Aorta (tissue), 5 donors: ENCODE measurements around the gene TNFRSF1B. TPM values are rescaled to one million over a fixed set of nuclear protein-coding genes. Genes with fewer than 3 reads are reported as not detected.

Experiments
- ATAC-seq: fragments of 200-7000 bp; cut with Tn5 transposase; one replicate; pipeline ENCODE4 v1.9.1; 2022; ENCODE audit warnings: moderate library complexity; ENCODE audit not compliant: low FRiP score
- DNase-seq, 2 donors: peaks; one replicate each; pipeline ENCODE4 v3.0.0-alpha.2; 2020
- H3K27ac ChIP-seq, 2 donors: one replicate each; pipeline ENCODE4 v1.5.1; 2013; ENCODE audit warnings: low read length in 2 of 2, mild to moderate bottlenecking in 2 of 2, moderate library complexity in 2 of 2, control low read depth in 1 of 2, inconsistent platforms in 1 of 2, low read depth in 1 of 2
- H3K27me3 ChIP-seq, 2 donors: one replicate each; pipeline ENCODE4 v1.6.1; 2013; ENCODE audit warnings: control low read depth in 1 of 2, low read length in 1 of 2, mild to moderate bottlenecking in 1 of 2, moderate library complexity in 1 of 2; ENCODE audit not compliant: insufficient read depth in 2 of 2, control insufficient read depth in 1 of 2
- H3K36me3 ChIP-seq, 2 donors: one replicate each; pipeline ENCODE4 v1.6.1; 2013; ENCODE audit warnings: control low read depth in 1 of 2, low read length in 1 of 2, mild to moderate bottlenecking in 1 of 2; ENCODE audit not compliant: insufficient read depth in 2 of 2, control insufficient read depth in 1 of 2
- H3K4me1 ChIP-seq, 2 donors: one replicate each; pipeline ENCODE4 v1.6.1; 2013; ENCODE audit warnings: low read length in 2 of 2, control low read depth in 1 of 2, mild to moderate bottlenecking in 1 of 2, moderate library complexity in 1 of 2; ENCODE audit not compliant: insufficient read depth in 2 of 2, control insufficient read depth in 1 of 2
- H3K4me3 ChIP-seq, 2 donors: one replicate each; pipeline ENCODE4 v1.5.1; 2013; ENCODE audit warnings: low read length in 2 of 2, control low read depth in 1 of 2, mild to moderate bottlenecking in 1 of 2
- H3K9me3 ChIP-seq: one replicate; pipeline ENCODE4 v1.6.1; 2013; ENCODE audit warnings: mild to moderate bottlenecking, low read length; ENCODE audit not compliant: control insufficient read depth
- WGBS, 2 donors: extraction: QIAGEN DNeasy Blood & Tissue Kit; methylation state at CpG; one replicate each; pipeline ENCODE4 v1.1.7; 2013; 5-methylcytosine and 5-hydroxymethylcytosine counted together
- intact Hi-C, 2 donors: fragments of 100-400 bp; cut with DNase I; formaldehyde crosslinking; loops; one replicate each; pipeline versions ENCODE4 v1.14.2 to v1.15.0; 2022
- polyA plus RNA-seq, 2 donors: library from polyadenylated mRNA; stranded (reverse); fragments of 200-250 nt; gene quantifications; one replicate each; pipeline ENCODE4 v1.2.3, GENCODE V29; 2013
- total RNA-seq, 2 donors: library from RNA; stranded (reverse); fragmentation: NEBNext Ultra II Directional; extraction: Animal tissue kit (Norgen Biotek cat#: 25700); gene quantifications; one replicate each; pipeline ENCODE4 v1.2.1, GENCODE V29; 2021
- donor health status: healthy with polysubstance abuse.
- donor health status: Bipolar disorder and iron deficiency.
- donor health status: DM: no; HTN: no; CAD: no.
- donor health status: DM: no; HTN: no; CAD: no.
- donor health status: DM: yes; HTN: yes; CAD: no.

Gene TNFRSF1B
- total and polyA plus RNA-seq, 4 donors: 5.0 to 98.5 (median 27.4) TPM

GRCh38 chr1:12145616-12146342 is 21.0 kb upstream of the TNFRSF1B start:
- no peaks in the 10 kb centered on the region for H3K4me1 ChIP-seq
- H3K4me3 ChIP-seq: no peak overlapping the region
- DNase-seq: no peak
- H3K36me3 ChIP-seq: no peaks in the 10 kb centered on the region
- 88 to 92% methylated on average over 12 of the region's 12 CpGs for WGBS, 2 donors
- no peaks in the 10 kb centered on the region for H3K27me3 ChIP-seq
- no peak overlapping the region for H3K27ac ChIP-seq
- intact Hi-C loops: no loop called here
- H3K9me3 ChIP-seq: no peaks in the 10 kb centered on the region
- ATAC-seq: no peak

GRCh38 chr1:12146343-12147112 is 20.3 kb upstream of the TNFRSF1B start:
- DNase-seq: no peak
- no peaks in the 10 kb centered on the region for H3K4me1 ChIP-seq
- H3K36me3 ChIP-seq: no peaks in the 10 kb centered on the region
- H3K27me3 ChIP-seq: no peaks in the 10 kb centered on the region
- H3K27ac ChIP-seq: no peak overlapping the region
- intact Hi-C loops: no loop called here
- no peak overlapping the region for H3K4me3 ChIP-seq
- no peaks in the 10 kb centered on the region for H3K9me3 ChIP-seq
- ATAC-seq: no peak
- 88% methylated on average over 20 of the region's 20 CpGs for WGBS, 2 donors

- intact Hi-C loops: no loop called here
- DNase-seq: no peak
- Histone ChIP-seq H3K9me3 (no peaks in the 10 kb centered on the region), H3K4me1 (no peaks in the 10 kb centered on the region), H3K27ac (no peak overlapping the region), H3K4me3 (no peak overlapping the region), H3K27me3 (no peaks in the 10 kb centered on the region), H3K36me3 (no peaks in the 10 kb centered on the region)
- 80 to 87% methylated on average over 8 of the region's 8 CpGs for WGBS, 2 donors
- no peak for ATAC-seq
These were observed 19.5 kb upstream of the TNFRSF1B start for GRCh38 chr1:12147201-12147701.

- Histone ChIP-seq H3K9me3 (no peaks in the 10 kb centered on the region), H3K27ac (no peak overlapping the region), H3K27me3 (no peaks in the 10 kb centered on the region), H3K36me3 (no peaks in the 10 kb centered on the region), H3K4me1 (no peaks in the 10 kb centered on the region), H3K4me3 (no peak overlapping the region)
- ATAC-seq: no peak
- WGBS, 2 donors: 84 to 87% methylated on average over 8 of the region's 8 CpGs
- intact Hi-C loops: no loop called here
- DNase-seq: no peak
These were observed 18.4 kb upstream of the TNFRSF1B start for GRCh38 chr1:12148160-12148957.

- Histone ChIP-seq H3K4me3 (no peak overlapping the region), H3K36me3 (no peaks in the 10 kb centered on the region), H3K9me3 (no peaks in the 10 kb centered on the region), H3K4me1 (no peaks in the 10 kb centered on the region), H3K27me3 (no peaks in the 10 kb centered on the region), H3K27ac (no peak overlapping the region)
- DNase-seq (no peak), ATAC-seq (no peak)
- 58 to 70% methylated on average over 5 of the region's 5 CpGs for WGBS, 2 donors
- intact Hi-C loops: no loop called here
These were observed 17.6 kb upstream of the TNFRSF1B start for GRCh38 chr1:12148958-12149790.

- intact Hi-C loops: no loop called here
- ATAC-seq: no peak
- Histone ChIP-seq H3K27me3 (no peaks in the 10 kb centered on the region), H3K4me1 (no peaks in the 10 kb centered on the region), H3K9me3 (no peaks in the 10 kb centered on the region), H3K27ac (no peak overlapping the region), H3K4me3 (no peak overlapping the region), H3K36me3 (no peaks in the 10 kb centered on the region)
- 88% methylated on average over 6 of the region's 6 CpGs for WGBS, 2 donors
- DNase-seq: no peak
These were observed 17.0 kb upstream of the TNFRSF1B start for GRCh38 chr1:12149791-12150175.

GRCh38 chr1:12150456-12151200 is 16.2 kb upstream of the TNFRSF1B start:
- H3K4me1 ChIP-seq: no peaks in the 10 kb centered on the region
- DNase-seq: no peak
- 88 to 89% methylated on average over 9 of the region's 9 CpGs for WGBS, 2 donors
- intact Hi-C loops: no loop called here
- H3K4me3 ChIP-seq: no peak overlapping the region
- no peak overlapping the region for H3K27ac ChIP-seq
- H3K36me3 ChIP-seq: no peaks in the 10 kb centered on the region
- H3K27me3 ChIP-seq: no peaks in the 10 kb centered on the region
- H3K9me3 ChIP-seq: no peaks in the 10 kb centered on the region
- ATAC-seq: peak; percentile 34
